Measurements from ENCODE around the gene CLEC10A. TPM values are rescaled to one million over a fixed set of nuclear protein-coding genes. Genes with fewer than 3 reads are reported as not detected.
A peak's percentile ranks its signal among the peaks of the same experiment; 100 is the strongest.
"Not testable (repeated sequence)": the region's sequence is repeated elsewhere in the genome, so short reads cannot be mapped to it uniquely, and the experiment has no call there.

CLEC10A gene
- polyA plus RNA-seq, 1 donor: 9.7 TPM

- not testable (repeated sequence) for H3K27ac ChIP-seq (ENCODE audit: low read length); H3K9me3 ChIP-seq (ENCODE audit: control insufficient read depth, low read depth, low read length); DNase-seq; H3K36me3 ChIP-seq (ENCODE audit: control insufficient read depth, insufficient read depth, low read length); H3K4me3 ChIP-seq (ENCODE audit: low read length)
- no CpG with 5 or more reads among the region's 9 CpGs for WGBS (ENCODE audit: insufficient coverage, low lambda C conversion rate)
- Histone ChIP-seq H3K4me1 (ENCODE audit: control insufficient read depth, insufficient read depth, low read length) (peaks cover 15% of the 10 kb centered on the region), H3K27me3 (ENCODE audit: control insufficient read depth, insufficient read depth, low read length) (peaks cover 13% of the 10 kb centered on the region)
These were observed 29.5 kb downstream of the CLEC10A start for GRCh38 chr17:7050583-7050982.

GRCh38 chr17:7048968-7049367 lies 31.1 kb downstream of the CLEC10A start:
- no peak overlapping the region for H3K27ac ChIP-seq (ENCODE audit: low read length)
- WGBS (ENCODE audit: insufficient coverage, low lambda C conversion rate): no CpG with 5 or more reads among the region's 6 CpGs
- peaks cover 22% of the 10 kb centered on the region for H3K4me1 ChIP-seq (ENCODE audit: control insufficient read depth, insufficient read depth, low read length)
- H3K4me3 ChIP-seq (ENCODE audit: low read length): no peak overlapping the region
- H3K36me3 ChIP-seq (ENCODE audit: control insufficient read depth, insufficient read depth, low read length): no peaks in the 10 kb centered on the region
- H3K27me3 ChIP-seq (ENCODE audit: control insufficient read depth, insufficient read depth, low read length): peaks cover 27% of the 10 kb centered on the region
- peaks cover under 1% of the 10 kb centered on the region for H3K9me3 ChIP-seq (ENCODE audit: control insufficient read depth, low read depth, low read length)
- DNase-seq: no peak

- Histone ChIP-seq H3K4me3 (ENCODE audit: low read length) (no peak overlapping the region), H3K27ac (ENCODE audit: low read length) (no peak overlapping the region), H3K4me1 (ENCODE audit: control insufficient read depth, insufficient read depth, low read length) (peaks cover 35% of the 10 kb centered on the region), H3K27me3 (ENCODE audit: control insufficient read depth, insufficient read depth, low read length) (peaks cover 36% of the 10 kb centered on the region), H3K9me3 (ENCODE audit: control insufficient read depth, low read depth, low read length) (peaks cover 15% of the 10 kb centered on the region), H3K36me3 (ENCODE audit: control insufficient read depth, insufficient read depth, low read length) (no peaks in the 10 kb centered on the region)
- no peak for DNase-seq
- WGBS (ENCODE audit: insufficient coverage, low lambda C conversion rate): 79% methylated on average over 2 of the region's 6 CpGs
These were observed 32.5 kb downstream of the CLEC10A start for GRCh38 chr17:7047566-7047965.

- Histone ChIP-seq H3K4me1 (ENCODE audit: control insufficient read depth, insufficient read depth, low read length) (peaks cover 40% of the 10 kb centered on the region), H3K27me3 (ENCODE audit: control insufficient read depth, insufficient read depth, low read length) (peaks cover 43% of the 10 kb centered on the region), H3K9me3 (ENCODE audit: control insufficient read depth, low read depth, low read length) (peaks cover 17% of the 10 kb centered on the region), H3K27ac (ENCODE audit: low read length) (peak overlapping the region; percentile 33)
- DNase-seq: peak; percentile 79 to 92
- H3K4me3 ChIP-seq (ENCODE audit: low read length); H3K36me3 ChIP-seq (ENCODE audit: control insufficient read depth, insufficient read depth, low read length): not testable (repeated sequence)
- 0% methylated on average over 3 of the region's 26 CpGs for WGBS (ENCODE audit: insufficient coverage, low lambda C conversion rate)
These were observed 33.2 kb downstream of the CLEC10A start for GRCh38 chr17:7046725-7047397.

- H3K27ac ChIP-seq (ENCODE audit: low read length): peak overlapping the region; percentile 33
- DNase-seq: peak; percentile 84 to 90
- no peak overlapping the region for H3K4me3 ChIP-seq (ENCODE audit: low read length)
- H3K9me3 ChIP-seq (ENCODE audit: control insufficient read depth, low read depth, low read length): peaks cover 17% of the 10 kb centered on the region
- H3K36me3 ChIP-seq (ENCODE audit: control insufficient read depth, insufficient read depth, low read length): no peaks in the 10 kb centered on the region
- H3K27me3 ChIP-seq (ENCODE audit: control insufficient read depth, insufficient read depth, low read length): peaks cover 48% of the 10 kb centered on the region
- peaks cover 40% of the 10 kb centered on the region for H3K4me1 ChIP-seq (ENCODE audit: control insufficient read depth, insufficient read depth, low read length)
- 0% methylated on average over 1 of the region's 15 CpGs for WGBS (ENCODE audit: insufficient coverage, low lambda C conversion rate)
These were observed 33.8 kb downstream of the CLEC10A start for GRCh38 chr17:7046127-7046724.

- DNase-seq: peak in 1 of 2 donors; percentile 82
- peaks cover 17% of the 10 kb centered on the region for H3K9me3 ChIP-seq (ENCODE audit: control insufficient read depth, low read depth, low read length)
- H3K4me1 ChIP-seq (ENCODE audit: control insufficient read depth, insufficient read depth, low read length): peaks cover 40% of the 10 kb centered on the region
- 10% methylated on average over 2 of the region's 5 CpGs for WGBS (ENCODE audit: insufficient coverage, low lambda C conversion rate)
- no peaks in the 10 kb centered on the region for H3K36me3 ChIP-seq (ENCODE audit: control insufficient read depth, insufficient read depth, low read length)
- peak overlapping the region; percentile 33 for H3K27ac ChIP-seq (ENCODE audit: low read length)
- peaks cover 48% of the 10 kb centered on the region for H3K27me3 ChIP-seq (ENCODE audit: control insufficient read depth, insufficient read depth, low read length)
- H3K4me3 ChIP-seq (ENCODE audit: low read length): no peak overlapping the region
These were observed 34.4 kb downstream of the CLEC10A start for GRCh38 chr17:7045492-7046126.

- peak in 1 of 2 donors; percentile 56 for DNase-seq
- Histone ChIP-seq H3K4me1 (ENCODE audit: control insufficient read depth, insufficient read depth, low read length) (peaks cover 44% of the 10 kb centered on the region), H3K4me3 (ENCODE audit: low read length) (peak within 1 kb of the TSS; percentile 17), H3K27me3 (ENCODE audit: control insufficient read depth, insufficient read depth, low read length) (peaks cover 43% of the 10 kb centered on the region), H3K36me3 (ENCODE audit: control insufficient read depth, insufficient read depth, low read length) (no peaks in the 10 kb centered on the region), H3K9me3 (ENCODE audit: control insufficient read depth, low read depth, low read length) (peaks cover 17% of the 10 kb centered on the region), H3K27ac (ENCODE audit: low read length) (no peak within 1 kb of the TSS)
- no CpG with 5 or more reads among the region's 58 CpGs for WGBS (ENCODE audit: insufficient coverage, low lambda C conversion rate)
These were observed 36.4 kb downstream of the CLEC10A start, which contains the start of gene SLC16A11 for GRCh38 chr17:7043497-7044198. Gene SLC16A11 (minus strand): TSS chr17:7044092. CDS start chr17:7043513, 579 bp downstream.

- Histone ChIP-seq H3K4me3 (ENCODE audit: low read length) (peak overlapping the region; percentile 17), H3K4me1 (ENCODE audit: control insufficient read depth, insufficient read depth, low read length) (peaks cover 49% of the 10 kb centered on the region), H3K36me3 (ENCODE audit: control insufficient read depth, insufficient read depth, low read length) (no peaks in the 10 kb centered on the region), H3K27ac (ENCODE audit: low read length) (no peak overlapping the region), H3K27me3 (ENCODE audit: control insufficient read depth, insufficient read depth, low read length) (peaks cover 42% of the 10 kb centered on the region), H3K9me3 (ENCODE audit: control insufficient read depth, low read depth, low read length) (peaks cover 17% of the 10 kb centered on the region)
- no CpG with 5 or more reads among the region's 21 CpGs for WGBS (ENCODE audit: insufficient coverage, low lambda C conversion rate)
- no peak for DNase-seq
These were observed 36.9 kb downstream of the CLEC10A start for GRCh38 chr17:7043182-7043496.

- Histone ChIP-seq H3K9me3 (ENCODE audit: control insufficient read depth, low read depth, low read length) (peaks cover 17% of the 10 kb centered on the region), H3K36me3 (ENCODE audit: control insufficient read depth, insufficient read depth, low read length) (no peaks in the 10 kb centered on the region), H3K4me3 (ENCODE audit: low read length) (no peak overlapping the region), H3K27ac (ENCODE audit: low read length) (no peak overlapping the region), H3K27me3 (ENCODE audit: control insufficient read depth, insufficient read depth, low read length) (peaks cover 41% of the 10 kb centered on the region), H3K4me1 (ENCODE audit: control insufficient read depth, insufficient read depth, low read length) (peaks cover 54% of the 10 kb centered on the region)
- DNase-seq: peak in 1 of 2 donors; percentile 50
- no CpG with 5 or more reads among the region's 53 CpGs for WGBS (ENCODE audit: insufficient coverage, low lambda C conversion rate)
These were observed 37.4 kb downstream of the CLEC10A start for GRCh38 chr17:7042501-7043181.
